Measurements from ENCODE around the gene TRAPPC12.
A peak's percentile ranks its signal among the peaks of the same experiment; 100 is the strongest.

The TRAPPC12 gene

DNA sequence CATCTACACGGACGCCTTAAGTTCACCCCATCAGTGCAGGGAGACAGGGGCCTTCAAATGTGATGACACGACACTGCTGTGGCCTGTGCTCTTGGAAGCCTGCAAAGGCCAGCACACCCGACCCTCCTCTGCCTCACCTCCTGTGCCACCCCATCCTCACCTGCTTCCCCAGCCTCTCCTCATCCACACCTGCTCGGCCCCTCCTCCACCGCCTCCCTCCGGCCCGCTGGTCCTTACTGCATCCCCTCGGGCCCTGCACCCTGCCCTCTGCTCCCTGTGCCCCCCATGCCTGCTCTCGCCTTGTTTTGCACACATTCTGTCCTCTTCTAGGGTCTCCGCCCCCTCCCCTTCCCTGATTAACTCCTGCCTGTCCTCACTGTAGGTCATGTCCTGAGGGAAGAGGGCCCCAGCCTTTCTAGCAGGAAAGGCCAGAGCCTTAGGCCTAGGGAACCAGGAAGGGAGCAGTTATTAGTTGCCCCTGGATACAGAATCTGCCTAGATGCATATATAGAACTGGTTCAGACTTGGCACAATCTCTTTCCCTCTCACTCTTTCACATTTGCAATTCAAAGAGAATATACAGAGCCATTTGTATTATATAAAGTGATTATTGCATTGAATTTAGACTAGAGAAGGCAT lies 39.4 kb downstream of the TRAPPC12 start:
- DNase-seq (ENCODE audit: low spot score), result no peak
- Histone ChIP-seq H2AFZ (ENCODE audit: low read length) (no peak overlapping the region), H2BK120ac (ENCODE audit: low read depth, low read length) (no peak overlapping the region), H4K91ac (ENCODE audit: low read depth, low read length, poor library complexity) (no peak overlapping the region), H3K4ac (ENCODE audit: low read length) (no peak overlapping the region), H3K9ac (ENCODE audit: low read depth, low read length, poor library complexity) (peak overlapping the region; percentile 78), H3K4me3 (ENCODE audit: low read length in 2 of 2) (no peak overlapping the region), H4K8ac (ENCODE audit: low read depth, low read length) (no peak overlapping the region), H3K4me1 (ENCODE audit: control insufficient read depth in 2 of 2, insufficient read depth in 1 of 2, low read depth in 1 of 2, low read length in 2 of 2) (peaks cover 0 to 4% of the 10 kb centered on the region in 2 donors), H3K27ac (replicated peaks; ENCODE audit: low read length) (no peak overlapping the region), H3K23ac (ENCODE audit: low read depth, low read length, poor library complexity) (peak overlapping the region; percentile 46), H3K4me2 (ENCODE audit: insufficient read depth, low read length, poor library complexity, severe bottlenecking) (no peak overlapping the region), H2BK15ac (ENCODE audit: low read length) (no peak overlapping the region), H3K27me3 (ENCODE audit: control insufficient read depth in 3 of 3, insufficient read depth in 3 of 3, low read depth in 1 of 3, low read length in 3 of 3) (no peaks in the 10 kb centered on the region), H3K9me3 (replicated peaks in 1 of 2; ENCODE audit: control insufficient read depth in 2 of 2, insufficient read depth in 1 of 2, low read depth in 1 of 2, low read length in 2 of 2) (no peaks in the 10 kb centered on the region), H3K14ac (ENCODE audit: low read length) (no peak overlapping the region), H2AK5ac (ENCODE audit: low read depth, low read length) (peak overlapping the region; percentile 33), H2BK5ac (ENCODE audit: low read length) (no peak overlapping the region), H3K36me3 (replicated peaks in 1 of 2; ENCODE audit: control insufficient read depth in 2 of 2, insufficient read depth in 2 of 2, low read length in 2 of 2) (peaks cover 29 to 71% of the 10 kb centered on the region in 2 donors), H2BK12ac (ENCODE audit: low read length) (no peak overlapping the region), H3K79me1 (ENCODE audit: low read depth, low read length) (no peaks in the 10 kb centered on the region), H3K18ac (ENCODE audit: low read length) (no peak overlapping the region)
- no CpG with 5 or more reads among the region's 11 CpGs for WGBS, 2 donors (ENCODE audit: extremely low coverage in 2 of 2, insufficient read length in 2 of 2, insufficient replicate concordance in 1 of 2)

GRCh38 chr2:3420076-3420768 lies 40.7 kb downstream of the TRAPPC12 start:
- Histone ChIP-seq H3K9ac (ENCODE audit: low read depth, low read length, poor library complexity) (peak overlapping the region; percentile 17), H4K8ac (ENCODE audit: low read depth, low read length) (no peak overlapping the region), H2BK12ac (ENCODE audit: low read length) (no peak overlapping the region), H2BK15ac (ENCODE audit: low read length) (no peak overlapping the region), H3K4me2 (ENCODE audit: insufficient read depth, low read length, poor library complexity, severe bottlenecking) (no peak overlapping the region), H2BK120ac (ENCODE audit: low read depth, low read length) (no peak overlapping the region), H3K4me1 (ENCODE audit: control insufficient read depth in 2 of 2, insufficient read depth in 1 of 2, low read depth in 1 of 2, low read length in 2 of 2) (peaks cover 0 to 4% of the 10 kb centered on the region in 2 donors), H3K18ac (ENCODE audit: low read length) (no peak overlapping the region), H2AFZ (ENCODE audit: low read length) (no peak overlapping the region), H2BK5ac (ENCODE audit: low read length) (no peak overlapping the region), H3K9me3 (replicated peaks in 1 of 2; ENCODE audit: control insufficient read depth in 2 of 2, insufficient read depth in 1 of 2, low read depth in 1 of 2, low read length in 2 of 2) (no peaks in the 10 kb centered on the region), H3K79me1 (ENCODE audit: low read depth, low read length) (no peaks in the 10 kb centered on the region), H3K14ac (ENCODE audit: low read length) (no peak overlapping the region), H3K23ac (ENCODE audit: low read depth, low read length, poor library complexity) (no peak overlapping the region), H4K91ac (ENCODE audit: low read depth, low read length, poor library complexity) (no peak overlapping the region), H2AK5ac (ENCODE audit: low read depth, low read length) (no peak overlapping the region), H3K36me3 (replicated peaks in 1 of 2; ENCODE audit: control insufficient read depth in 2 of 2, insufficient read depth in 2 of 2, low read length in 2 of 2) (peaks cover 29 to 73% of the 10 kb centered on the region in 2 donors), H3K4ac (ENCODE audit: low read length) (no peak overlapping the region), H3K27ac (replicated peaks; ENCODE audit: low read length) (no peak overlapping the region), H3K4me3 (ENCODE audit: low read length in 2 of 2) (no peak overlapping the region), H3K27me3 (ENCODE audit: control insufficient read depth in 3 of 3, insufficient read depth in 3 of 3, low read depth in 1 of 3, low read length in 3 of 3) (no peaks in the 10 kb centered on the region)
- WGBS, 2 donors (ENCODE audit: extremely low coverage in 2 of 2, insufficient read length in 2 of 2, insufficient replicate concordance in 1 of 2), result no CpG with 5 or more reads among the region's 13 CpGs
- no peak for DNase-seq (ENCODE audit: low spot score)

DNA sequence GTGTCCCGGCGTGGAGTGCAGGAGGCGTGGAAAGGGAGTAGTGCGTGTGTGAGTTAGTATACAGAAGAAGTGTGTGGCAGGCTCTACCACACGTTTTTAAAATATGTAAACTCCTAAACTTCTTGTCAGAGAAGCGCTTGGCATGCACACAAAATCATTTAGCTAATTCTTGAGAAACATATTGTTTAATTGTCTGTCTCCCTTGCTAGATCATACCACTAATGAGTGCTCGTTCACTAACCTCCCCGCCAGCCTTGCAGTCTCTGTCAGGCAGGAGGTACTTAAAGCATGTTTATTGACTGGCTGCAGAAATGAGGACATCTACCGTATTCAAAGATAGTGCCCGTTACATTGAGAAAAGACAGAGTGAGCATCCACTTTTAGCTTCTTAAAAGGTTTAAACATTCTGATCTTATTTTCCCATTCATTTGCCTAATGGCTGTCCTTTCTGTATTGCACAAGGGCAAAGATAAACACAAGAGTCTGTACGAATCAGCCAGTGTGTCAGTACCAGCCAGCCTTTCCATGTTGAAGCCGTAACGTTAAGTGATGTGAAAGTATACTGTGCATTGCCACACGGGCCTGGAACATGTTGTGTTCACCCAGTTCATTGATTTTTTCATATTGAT lies 41.4 kb downstream of the TRAPPC12 start:
- no peak overlapping the region for H4K91ac ChIP-seq (ENCODE audit: low read depth, low read length, poor library complexity)
- peaks cover 0 to 4% of the 10 kb centered on the region in 2 donors for H3K4me1 ChIP-seq (ENCODE audit: control insufficient read depth in 2 of 2, insufficient read depth in 1 of 2, low read depth in 1 of 2, low read length in 2 of 2)
- H3K79me1 ChIP-seq (ENCODE audit: low read depth, low read length), result no peaks in the 10 kb centered on the region
- no peak overlapping the region for H4K8ac ChIP-seq (ENCODE audit: low read depth, low read length)
- H2BK120ac ChIP-seq (ENCODE audit: low read depth, low read length), result no peak overlapping the region
- no peak overlapping the region for H3K14ac ChIP-seq (ENCODE audit: low read length)
- H3K18ac ChIP-seq (ENCODE audit: low read length), result no peak overlapping the region
- H2AK5ac ChIP-seq (ENCODE audit: low read depth, low read length), result no peak overlapping the region
- H2BK15ac ChIP-seq (ENCODE audit: low read length), result no peak overlapping the region
- H3K9me3 ChIP-seq (replicated peaks in 1 of 2; ENCODE audit: control insufficient read depth in 2 of 2, insufficient read depth in 1 of 2, low read depth in 1 of 2, low read length in 2 of 2), result no peaks in the 10 kb centered on the region
- no peak overlapping the region for H2BK12ac ChIP-seq (ENCODE audit: low read length)
- H3K23ac ChIP-seq (ENCODE audit: low read depth, low read length, poor library complexity), result no peak overlapping the region
- no peak overlapping the region for H3K4ac ChIP-seq (ENCODE audit: low read length)
- DNase-seq (ENCODE audit: low spot score), result no peak
- H2AFZ ChIP-seq (ENCODE audit: low read length), result no peak overlapping the region
- H3K27ac ChIP-seq (replicated peaks; ENCODE audit: low read length), result no peak overlapping the region
- H3K27me3 ChIP-seq (ENCODE audit: control insufficient read depth in 3 of 3, insufficient read depth in 3 of 3, low read depth in 1 of 3, low read length in 3 of 3), result no peaks in the 10 kb centered on the region
- H3K4me2 ChIP-seq (ENCODE audit: insufficient read depth, low read length, poor library complexity, severe bottlenecking), result no peak overlapping the region
- H3K4me3 ChIP-seq (ENCODE audit: low read length in 2 of 2), result no peak overlapping the region
- no peak overlapping the region for H2BK5ac ChIP-seq (ENCODE audit: low read length)
- H3K9ac ChIP-seq (ENCODE audit: low read depth, low read length, poor library complexity), result no peak overlapping the region
- no CpG with 5 or more reads among the region's 14 CpGs for WGBS, 2 donors (ENCODE audit: extremely low coverage in 2 of 2, insufficient read length in 2 of 2, insufficient replicate concordance in 1 of 2)
- peaks cover 32 to 79% of the 10 kb centered on the region in 2 donors for H3K36me3 ChIP-seq (replicated peaks in 1 of 2; ENCODE audit: control insufficient read depth in 2 of 2, insufficient read depth in 2 of 2, low read length in 2 of 2)

- WGBS, 2 donors (ENCODE audit: extremely low coverage in 2 of 2, insufficient read length in 2 of 2, insufficient replicate concordance in 1 of 2), result no CpG with 5 or more reads among the region's 19 CpGs
- Histone ChIP-seq H2BK120ac (ENCODE audit: low read depth, low read length) (no peak overlapping the region), H3K9ac (ENCODE audit: low read depth, low read length, poor library complexity) (no peak overlapping the region), H2AFZ (ENCODE audit: low read length) (no peak overlapping the region), H3K9me3 (replicated peaks in 1 of 2; ENCODE audit: control insufficient read depth in 2 of 2, insufficient read depth in 1 of 2, low read depth in 1 of 2, low read length in 2 of 2) (no peaks in the 10 kb centered on the region), H3K4ac (ENCODE audit: low read length) (no peak overlapping the region), H4K8ac (ENCODE audit: low read depth, low read length) (no peak overlapping the region), H3K18ac (ENCODE audit: low read length) (no peak overlapping the region), H3K27me3 (ENCODE audit: control insufficient read depth in 3 of 3, insufficient read depth in 3 of 3, low read depth in 1 of 3, low read length in 3 of 3) (no peaks in the 10 kb centered on the region), H2BK12ac (ENCODE audit: low read length) (no peak overlapping the region), H3K4me2 (ENCODE audit: insufficient read depth, low read length, poor library complexity, severe bottlenecking) (no peak overlapping the region), H4K91ac (ENCODE audit: low read depth, low read length, poor library complexity) (no peak overlapping the region), H3K23ac (ENCODE audit: low read depth, low read length, poor library complexity) (no peak overlapping the region), H2BK5ac (ENCODE audit: low read length) (no peak overlapping the region), H2BK15ac (ENCODE audit: low read length) (no peak overlapping the region), H3K36me3 (replicated peaks in 1 of 2; ENCODE audit: control insufficient read depth in 2 of 2, insufficient read depth in 2 of 2, low read length in 2 of 2) (peaks cover 34 to 86% of the 10 kb centered on the region in 2 donors), H3K79me1 (ENCODE audit: low read depth, low read length) (peaks cover 2% of the 10 kb centered on the region), H2AK5ac (ENCODE audit: low read depth, low read length) (no peak overlapping the region), H3K4me1 (ENCODE audit: control insufficient read depth in 2 of 2, insufficient read depth in 1 of 2, low read depth in 1 of 2, low read length in 2 of 2) (peaks cover 0 to 4% of the 10 kb centered on the region in 2 donors), H3K27ac (replicated peaks; ENCODE audit: low read length) (no peak overlapping the region), H3K14ac (ENCODE audit: low read length) (peak overlapping the region; percentile 3), H3K4me3 (ENCODE audit: low read length in 2 of 2) (no peak overlapping the region)
- no peak for DNase-seq (ENCODE audit: low spot score)
Measured at GRCh38 chr2:3421580-3421979, 42.1 kb downstream of the TRAPPC12 start.

All from neuronal stem cell (in vitro differentiated cells).